Measurements from ENCODE around the gene IGSF8.

Gene IGSF8

DNA sequence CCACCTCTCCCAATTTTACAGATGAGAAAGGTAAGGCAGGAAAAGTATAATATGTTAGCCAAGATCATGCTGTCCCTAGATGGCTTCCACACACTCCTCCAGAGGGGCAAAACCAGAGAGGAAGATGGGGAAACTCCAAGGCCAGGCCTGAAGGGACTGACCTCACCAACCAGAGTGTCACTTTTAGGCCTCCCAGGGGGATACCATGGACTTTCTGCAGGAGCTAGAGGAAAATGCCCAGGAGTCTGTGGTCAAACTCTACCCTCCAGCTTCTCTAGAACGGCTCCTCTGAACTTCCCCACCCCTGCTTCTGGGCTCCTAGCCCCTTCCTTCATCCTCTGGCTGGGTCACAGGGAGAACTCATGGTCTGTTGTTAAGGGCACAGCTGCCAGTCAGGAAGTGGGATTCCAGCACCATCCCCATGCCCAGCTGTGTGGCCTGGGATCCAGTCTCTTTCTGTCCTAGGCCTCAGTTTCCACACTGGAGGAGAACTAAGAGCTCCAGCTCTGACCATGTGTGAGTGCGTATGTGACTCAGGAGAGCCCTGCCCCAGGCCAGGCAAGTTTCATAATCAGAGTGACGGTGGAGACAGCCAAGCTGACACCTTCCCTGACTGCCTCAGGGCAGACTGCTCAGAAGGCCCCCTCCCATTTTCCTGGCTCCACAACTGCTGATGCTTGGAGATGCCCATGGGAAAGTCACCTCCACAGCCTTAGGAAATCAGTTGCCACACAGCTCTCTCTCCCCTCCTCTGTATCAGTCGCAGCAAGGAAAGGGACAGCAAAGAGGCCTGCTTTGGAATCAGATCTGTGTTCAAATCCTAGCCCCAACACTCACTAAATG lies 1.9 kb downstream of the IGSF8 start:
- TF ChIP-seq, protein P1, sequence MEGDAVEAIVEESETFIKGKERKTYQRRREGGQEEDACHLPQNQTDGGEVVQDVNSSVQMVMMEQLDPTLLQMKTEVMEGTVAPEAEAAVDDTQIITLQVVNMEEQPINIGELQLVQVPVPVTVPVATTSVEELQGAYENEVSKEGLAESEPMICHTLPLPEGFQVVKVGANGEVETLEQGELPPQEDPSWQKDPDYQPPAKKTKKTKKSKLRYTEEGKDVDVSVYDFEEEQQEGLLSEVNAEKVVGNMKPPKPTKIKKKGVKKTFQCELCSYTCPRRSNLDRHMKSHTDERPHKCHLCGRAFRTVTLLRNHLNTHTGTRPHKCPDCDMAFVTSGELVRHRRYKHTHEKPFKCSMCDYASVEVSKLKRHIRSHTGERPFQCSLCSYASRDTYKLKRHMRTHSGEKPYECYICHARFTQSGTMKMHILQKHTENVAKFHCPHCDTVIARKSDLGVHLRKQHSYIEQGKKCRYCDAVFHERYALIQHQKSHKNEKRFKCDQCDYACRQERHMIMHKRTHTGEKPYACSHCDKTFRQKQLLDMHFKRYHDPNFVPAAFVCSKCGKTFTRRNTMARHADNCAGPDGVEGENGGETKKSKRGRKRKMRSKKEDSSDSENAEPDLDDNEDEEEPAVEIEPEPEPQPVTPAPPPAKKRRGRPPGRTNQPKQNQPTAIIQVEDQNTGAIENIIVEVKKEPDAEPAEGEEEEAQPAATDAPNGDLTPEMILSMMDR (IDR thresholded peaks at IDR 0.05; ENCODE audit: extremely low read depth, missing control alignments): no peak
- no peak for DNase-seq (ENCODE audit: low spot score)

DNA sequence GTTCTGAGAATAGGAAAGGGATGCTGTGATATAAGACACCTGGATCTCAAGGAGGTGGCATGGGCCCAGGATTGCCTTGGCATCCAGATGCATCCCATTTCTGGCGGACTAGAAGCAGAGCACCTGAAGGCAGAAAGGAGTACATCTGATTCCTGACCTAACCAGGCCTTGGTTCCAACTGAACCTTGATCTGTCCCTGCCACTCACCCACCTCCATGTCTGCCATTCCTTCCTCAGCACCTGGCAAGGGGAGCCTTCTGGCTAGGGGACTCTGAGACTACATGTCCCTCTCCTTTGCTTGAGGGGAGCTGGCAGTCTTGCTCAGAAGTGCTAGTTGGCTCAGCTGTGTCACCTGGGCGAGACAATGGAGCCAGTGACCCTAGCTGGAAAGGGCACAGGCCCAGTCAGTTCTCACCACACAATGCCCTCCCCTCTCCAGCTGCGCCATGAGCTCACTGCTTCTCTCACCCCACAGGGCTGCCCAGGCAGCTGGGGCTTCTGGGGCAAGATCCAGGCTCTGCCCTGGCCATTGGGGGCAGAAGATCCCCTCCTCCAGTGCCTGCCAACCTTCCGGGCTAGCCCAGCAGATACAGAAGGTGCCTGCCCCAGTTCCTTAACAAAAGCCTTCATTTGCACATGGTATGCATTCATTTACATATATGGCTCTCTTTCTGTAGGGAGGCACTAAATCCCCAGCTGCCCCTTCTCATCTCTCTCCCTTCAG lies 2.9 kb downstream of the IGSF8 start:
- DNase-seq (ENCODE audit: low spot score): no peak
- TF ChIP-seq, protein P1 (IDR thresholded peaks at IDR 0.05; ENCODE audit: extremely low read depth, missing control alignments): no peak

DNA sequence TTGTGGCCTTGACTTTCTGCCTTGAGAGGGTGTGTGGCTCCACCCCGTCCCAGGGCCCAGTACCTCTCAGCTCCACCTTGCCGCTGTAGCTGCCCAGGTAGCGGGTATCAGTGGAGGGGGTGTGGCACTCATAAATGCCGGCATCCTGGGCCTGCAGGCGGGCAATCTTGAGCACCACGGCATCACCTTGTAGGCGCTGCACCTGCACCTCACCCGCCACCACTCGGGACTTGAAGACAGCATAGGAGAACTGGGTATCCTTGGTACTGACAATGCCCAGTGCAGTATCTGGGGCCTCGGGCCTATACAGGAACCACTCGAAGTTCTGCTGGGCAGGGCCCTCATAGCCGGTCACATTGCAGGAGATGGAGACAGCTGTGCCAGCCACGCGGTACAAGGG lies 3.6 kb downstream of the IGSF8 start:
- TF ChIP-seq, protein P1 (IDR thresholded peaks at IDR 0.05; ENCODE audit: extremely low read depth, missing control alignments): no peak
- no peak for DNase-seq (ENCODE audit: low spot score)

DNA sequence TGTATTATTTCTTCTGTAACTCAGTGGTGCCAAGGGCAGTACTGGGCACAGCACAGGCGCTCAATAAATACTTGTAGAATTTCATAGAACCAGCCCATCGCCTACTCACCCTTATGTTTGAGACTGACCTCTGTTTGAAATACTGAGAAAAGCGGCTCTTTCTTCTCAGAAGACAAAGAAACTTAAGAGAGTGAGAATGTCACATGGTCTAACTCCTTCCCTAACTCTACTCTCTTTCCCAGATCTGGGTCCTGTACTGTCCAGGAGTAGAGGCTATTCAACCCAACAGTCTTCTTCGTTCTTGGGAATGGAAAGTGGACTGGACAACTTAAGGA lies 4.2 kb downstream of the IGSF8 start:
- DNase-seq (ENCODE audit: low spot score): no peak
- TF ChIP-seq, protein P1 (IDR thresholded peaks at IDR 0.05; ENCODE audit: extremely low read depth, missing control alignments): no peak

DNA sequence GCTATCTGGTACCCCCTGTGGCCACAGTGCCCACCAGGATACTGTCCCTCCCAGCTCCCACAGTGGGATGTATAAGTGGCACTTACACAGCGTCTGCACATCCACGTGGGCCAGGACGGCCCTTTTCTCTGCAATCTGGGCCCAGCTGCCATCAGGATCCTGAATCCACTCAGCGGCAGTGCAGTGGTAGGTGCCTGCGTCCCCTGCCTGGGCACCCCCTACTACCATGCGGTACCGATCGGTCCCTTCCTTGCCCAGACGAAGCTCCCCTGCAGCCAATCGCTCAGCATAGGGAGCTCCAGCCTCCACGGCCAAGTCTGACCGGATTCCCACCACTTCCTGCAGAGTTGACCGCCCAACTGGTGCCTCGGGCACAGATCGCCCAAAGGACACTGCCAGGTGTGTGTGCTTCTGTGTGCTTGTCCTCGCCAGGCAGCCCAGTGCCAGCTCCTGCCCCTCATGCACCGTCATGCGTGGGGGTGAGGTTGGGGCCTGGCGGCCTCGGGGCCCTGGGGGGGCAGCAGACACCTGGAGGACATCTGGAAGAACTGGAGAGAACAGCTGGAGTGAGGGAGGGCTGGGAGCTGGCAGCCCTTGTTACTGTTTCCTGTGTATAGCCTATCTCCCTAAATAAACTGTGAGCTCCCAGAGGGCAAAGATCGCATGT lies 4.7 kb downstream of the IGSF8 start:
- no peak for DNase-seq (ENCODE audit: low spot score)
- TF ChIP-seq, protein P1 (IDR thresholded peaks at IDR 0.05; ENCODE audit: extremely low read depth, missing control alignments): no peak

DNA sequence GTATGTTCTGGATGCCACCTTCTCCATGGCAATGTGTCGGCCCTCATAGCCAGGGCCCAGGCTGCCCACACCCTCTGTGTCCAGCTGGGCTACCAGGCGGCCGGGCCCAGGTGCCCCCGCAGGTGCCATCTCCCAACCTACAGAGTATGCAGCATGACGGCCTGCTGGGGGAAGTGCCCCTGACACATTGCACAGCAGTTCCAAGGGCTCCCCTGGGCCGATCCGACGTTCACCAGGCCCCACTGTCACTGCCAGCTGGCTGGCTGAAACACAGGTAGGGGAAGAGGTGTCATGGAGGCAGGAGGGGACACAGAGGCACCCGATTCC lies 5.4 kb downstream of the IGSF8 start:
- TF ChIP-seq, protein P1 (IDR thresholded peaks at IDR 0.05; ENCODE audit: extremely low read depth, missing control alignments): no peak
- no peak for DNase-seq (ENCODE audit: low spot score)

Data from GM20000 (cell line).